RWPE2 (cell line): ENCODE data around the gene MAGEB2.

ENCODE experiments used
- ATAC-seq: fragments of 200-7000 bp; cut with Tn5 transposase; 3 replicates; pipeline ENCODE4 v1.9.1; 2021; ENCODE audit warnings: low read depth
- DNase-seq: peaks from one replicate; pipeline ENCODE4 v3.0.0-alpha.2; 2020; ENCODE audit warnings: low spot score
- H3K27ac ChIP-seq: fragments of 450-650 bp; 2 replicates; pipeline ENCODE4 v1.5.1; 2017; ENCODE audit warnings: mild to moderate bottlenecking; ENCODE audit not compliant: poor library complexity, severe bottlenecking
- H3K27me3 ChIP-seq: fragments of 250-450 bp; sonication (Bioruptor Pico); 2 replicates; pipeline ENCODE4 v1.5.1; 2021; ENCODE audit warnings: mild to moderate bottlenecking, moderate library complexity; ENCODE audit not compliant: insufficient read depth, poor library complexity, severe bottlenecking
- H3K36me3 ChIP-seq: fragments of 250-450 bp; sonication (Bioruptor Pico); 2 replicates; pipeline ENCODE4 v1.5.1; 2020; ENCODE audit warnings: low read depth, mild to moderate bottlenecking, moderate library complexity
- H3K4me1 ChIP-seq: fragments of 250-450 bp; sonication (Bioruptor Pico); 2 replicates; pipeline ENCODE4 v1.5.1; 2021; ENCODE audit warnings: mild to moderate bottlenecking, moderate library complexity; ENCODE audit not compliant: insufficient read depth, poor library complexity, severe bottlenecking
- H3K4me3 ChIP-seq: fragments of 250-450 bp; sonication (Bioruptor Pico); 2 replicates; pipeline ENCODE4 v1.5.1; 2021; ENCODE audit warnings: mild to moderate bottlenecking, moderate library complexity; ENCODE audit not compliant: severe bottlenecking
- H3K9me3 ChIP-seq: fragments of 250-450 bp; sonication (Bioruptor Pico); 2 replicates; pipeline ENCODE4 v1.5.1; 2021; ENCODE audit warnings: mild to moderate bottlenecking, moderate library complexity; ENCODE audit not compliant: severe bottlenecking
- CTCF ChIP-seq: fragments of 450-650 bp; IDR thresholded peaks from one replicate; pipeline ENCODE4 v1.5.1; 2017; ENCODE audit warnings: mild to moderate bottlenecking, moderate library complexity; ENCODE audit not compliant: poor library complexity, severe bottlenecking

The MAGEB2 gene

GRCh38 chrX:30224536-30224935, 9.2 kb downstream of the MAGEB2 start:
- Histone ChIP-seq H3K4me1 (no peaks in the 10 kb centered on the region), H3K27ac (no peak overlapping the region), H3K4me3 (no peak overlapping the region), H3K9me3 (no peaks in the 10 kb centered on the region), H3K27me3 (no peaks in the 10 kb centered on the region), H3K36me3 (no peaks in the 10 kb centered on the region)
- DNase-seq (no peak), ATAC-seq (no peak)
- no peak for TF ChIP-seq CTCF

- no peaks in the 10 kb centered on the region for H3K9me3 ChIP-seq
- ATAC-seq (no peak), DNase-seq (no peak)
Observed at GRCh38 chrX:30228526-30228925, 13.2 kb downstream of the MAGEB2 start.

GRCh38 chrX:30230395-30230794, 15.0 kb downstream of the MAGEB2 start, which contains the start of gene MAGEB3:
Gene MAGEB3 (plus strand): TSS chrX:30230657. CDS start chrX:30235925, 5,268 bp downstream.
- no peak within 1 kb of the TSS for H3K4me3 ChIP-seq
- no peak for TF ChIP-seq CTCF
- DNase-seq: no peak

More at GRCh38 chrX:30228526-30228925, 13.2 kb downstream of the MAGEB2 start:
- no peak overlapping the region for H3K4me3 ChIP-seq
- no peak overlapping the region for H3K27ac ChIP-seq
- no peaks in the 10 kb centered on the region for H3K4me1 ChIP-seq
- no peaks in the 10 kb centered on the region for H3K36me3 ChIP-seq
- no peaks in the 10 kb centered on the region for H3K27me3 ChIP-seq
- TF ChIP-seq CTCF: no peak

GRCh38 chrX:30241724-30242415, 26.5 kb downstream of the MAGEB2 start, which contains the start of gene MAGEB4:
Gene MAGEB4 (plus strand): TSS chrX:30242000. CDS start chrX:30242136, 136 bp downstream.
- Histone ChIP-seq H3K9me3 (no peaks in the 10 kb centered on the region), H3K36me3 (no peaks in the 10 kb centered on the region), H3K27ac (no peak within 1 kb of the TSS), H3K4me3 (no peak within 1 kb of the TSS), H3K27me3 (no peaks in the 10 kb centered on the region), H3K4me1 (no peaks in the 10 kb centered on the region)
- DNase-seq (no peak), ATAC-seq (no peak)
- TF ChIP-seq CTCF: no peak

More at GRCh38 chrX:30230395-30230794, 15.0 kb downstream of the MAGEB2 start, which contains the start of gene MAGEB3:
- no peak for ATAC-seq
- no peaks in the 10 kb centered on the region for H3K36me3 ChIP-seq
- no peak within 1 kb of the TSS for H3K27ac ChIP-seq
- no peaks in the 10 kb centered on the region for H3K27me3 ChIP-seq
- no peaks in the 10 kb centered on the region for H3K9me3 ChIP-seq
- H3K4me1 ChIP-seq: no peaks in the 10 kb centered on the region

- H3K27ac ChIP-seq: no peak within 1 kb of the TSS
- DNase-seq (no peak), ATAC-seq (no peak)
- no peaks in the 10 kb centered on the region for H3K4me1 ChIP-seq
- no peaks in the 10 kb centered on the region for H3K27me3 ChIP-seq
- TF ChIP-seq CTCF: no peak
- H3K4me3 ChIP-seq: no peak within 1 kb of the TSS
- H3K9me3 ChIP-seq: no peaks in the 10 kb centered on the region
- no peaks in the 10 kb centered on the region for H3K36me3 ChIP-seq
Observed at GRCh38 chrX:30246769-30247489, 31.6 kb downstream of the MAGEB2 start, which contains the start of gene MAGEB1. Gene MAGEB1 (plus strand): TSS chrX:30247146. CDS start chrX:30250494, 3,348 bp downstream.
